ENCODE measurements around the gene HYAL1.
A peak's percentile ranks its signal among the peaks of the same experiment; 100 is the strongest.

Gene HYAL1

DNA sequence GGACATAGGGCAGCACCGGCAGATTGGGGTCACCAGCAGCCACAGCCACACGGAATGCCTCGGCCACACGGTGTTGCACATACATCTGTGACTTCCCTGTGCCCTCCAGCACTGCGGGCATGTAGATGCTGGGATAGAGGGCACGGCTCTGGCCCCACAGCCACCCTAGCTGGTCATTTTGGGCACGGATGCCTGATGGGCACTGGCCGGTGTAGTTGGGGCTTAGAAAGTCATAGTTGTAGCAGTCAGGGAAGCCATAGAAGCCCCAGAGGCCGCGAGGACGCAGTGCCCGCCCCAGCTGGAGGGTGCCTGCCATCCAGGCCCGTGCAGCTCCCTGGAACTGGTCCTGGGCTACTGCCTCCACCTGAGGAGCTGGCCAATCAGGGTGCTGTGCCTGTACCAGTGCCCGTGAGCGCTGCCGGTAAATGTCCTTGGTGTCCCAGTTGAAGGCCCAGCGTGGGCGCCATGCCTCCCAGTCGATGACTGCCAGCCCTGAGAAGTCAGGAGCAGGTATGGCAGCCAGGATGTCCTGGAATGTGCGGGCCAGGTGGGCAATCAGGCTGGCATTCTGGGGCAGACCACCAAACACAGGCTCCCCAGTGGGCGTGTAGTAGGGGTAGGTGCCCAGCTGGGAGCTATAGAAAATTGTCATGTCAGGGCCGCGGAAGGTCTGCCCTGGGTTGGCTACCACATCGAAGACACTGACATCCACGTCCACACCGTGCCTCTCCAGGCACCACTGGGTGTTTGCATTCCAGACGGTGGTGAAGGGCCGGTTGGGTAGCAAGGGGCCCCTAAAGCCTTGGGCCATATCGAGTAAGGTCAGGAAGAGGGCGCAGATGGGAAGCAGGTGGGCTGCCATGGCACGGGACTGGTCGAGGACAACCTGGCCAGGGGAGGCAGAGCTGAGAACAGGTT lies 1.0 kb downstream of the HYAL1 start:
- no peak for TF ChIP-seq ZFX (IDR thresholded peaks at IDR 0.05; ENCODE audit: borderline replicate concordance)
- TF ChIP-seq, protein P1, sequence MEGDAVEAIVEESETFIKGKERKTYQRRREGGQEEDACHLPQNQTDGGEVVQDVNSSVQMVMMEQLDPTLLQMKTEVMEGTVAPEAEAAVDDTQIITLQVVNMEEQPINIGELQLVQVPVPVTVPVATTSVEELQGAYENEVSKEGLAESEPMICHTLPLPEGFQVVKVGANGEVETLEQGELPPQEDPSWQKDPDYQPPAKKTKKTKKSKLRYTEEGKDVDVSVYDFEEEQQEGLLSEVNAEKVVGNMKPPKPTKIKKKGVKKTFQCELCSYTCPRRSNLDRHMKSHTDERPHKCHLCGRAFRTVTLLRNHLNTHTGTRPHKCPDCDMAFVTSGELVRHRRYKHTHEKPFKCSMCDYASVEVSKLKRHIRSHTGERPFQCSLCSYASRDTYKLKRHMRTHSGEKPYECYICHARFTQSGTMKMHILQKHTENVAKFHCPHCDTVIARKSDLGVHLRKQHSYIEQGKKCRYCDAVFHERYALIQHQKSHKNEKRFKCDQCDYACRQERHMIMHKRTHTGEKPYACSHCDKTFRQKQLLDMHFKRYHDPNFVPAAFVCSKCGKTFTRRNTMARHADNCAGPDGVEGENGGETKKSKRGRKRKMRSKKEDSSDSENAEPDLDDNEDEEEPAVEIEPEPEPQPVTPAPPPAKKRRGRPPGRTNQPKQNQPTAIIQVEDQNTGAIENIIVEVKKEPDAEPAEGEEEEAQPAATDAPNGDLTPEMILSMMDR (IDR thresholded peaks at IDR 0.05): no peak

DNA sequence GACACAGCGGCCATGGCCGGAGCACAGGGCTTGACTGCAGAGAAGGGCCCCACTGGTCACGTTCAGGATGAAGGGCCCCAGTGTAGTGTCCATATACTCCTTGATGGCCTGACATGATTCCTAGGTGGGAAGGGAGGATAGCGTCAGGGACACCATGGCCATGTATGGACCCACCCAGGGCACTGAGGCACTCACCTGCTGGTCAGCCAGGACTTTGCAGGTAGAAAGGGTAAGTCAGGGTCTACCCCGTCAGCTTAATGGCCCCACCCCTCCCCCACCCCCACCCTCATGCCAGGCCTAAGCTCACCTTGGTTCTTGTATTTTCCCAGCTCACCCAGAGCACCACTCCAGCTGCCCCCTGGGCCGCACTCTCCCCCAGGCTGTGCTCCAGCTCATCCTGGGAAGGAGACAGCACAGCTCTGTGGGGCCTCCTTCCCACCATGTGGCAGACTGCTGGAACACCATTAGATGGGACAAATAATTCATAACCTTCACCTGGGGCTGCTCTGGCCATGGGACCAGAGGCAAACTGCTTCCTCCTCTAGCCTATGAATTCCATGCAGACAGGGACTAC lies 2.6 kb downstream of the HYAL1 start:
- TF ChIP-seq, protein P1 (IDR thresholded peaks at IDR 0.05): no peak
- TF ChIP-seq ZFX (IDR thresholded peaks at IDR 0.05; ENCODE audit: borderline replicate concordance): no peak
- peak overlapping the region; percentile 96 for H3K27ac ChIP-seq

More for the DNA sequence above, 1.0 kb downstream of the HYAL1 start:
- peak overlapping the region; percentile 38; the same call in 1 of the 2 replicates for H3K27ac ChIP-seq

DNA sequence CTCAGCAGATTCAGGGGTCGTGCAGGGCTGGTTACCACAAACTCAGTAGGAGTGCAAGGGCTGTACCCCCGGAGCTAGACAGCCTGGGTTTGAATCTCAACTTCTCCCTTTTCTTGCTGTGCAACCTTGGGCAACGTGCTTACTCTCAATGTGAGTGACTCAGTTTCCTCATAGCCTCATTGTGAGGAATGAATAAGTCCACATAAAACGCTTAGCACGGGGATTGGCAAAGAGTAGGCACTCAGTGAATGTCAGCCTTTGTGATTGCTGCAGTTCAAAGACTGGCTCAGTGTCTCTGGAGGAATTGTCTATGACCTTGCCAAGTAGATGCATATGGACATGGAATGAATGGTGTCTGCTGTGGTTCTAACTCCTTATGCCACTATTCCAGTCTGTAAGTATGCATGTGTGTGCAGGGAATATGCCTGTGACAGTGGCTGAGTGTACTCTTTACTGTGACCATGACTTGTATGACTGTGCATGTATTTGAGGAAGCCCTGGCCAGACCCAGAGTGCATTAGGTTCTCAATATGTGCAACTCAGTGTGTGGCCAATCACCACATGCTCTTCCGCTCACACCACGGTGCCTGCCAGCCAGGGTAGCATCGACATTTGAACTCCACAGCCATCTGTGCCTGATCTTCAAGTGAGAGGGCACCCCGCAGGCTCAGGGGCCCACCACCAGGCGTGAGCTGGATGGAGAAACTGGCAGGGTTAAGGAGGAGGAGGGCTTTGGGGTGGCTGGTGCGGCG lies 3.3 kb downstream of the HYAL1 start:
- no peak for TF ChIP-seq ZFX (IDR thresholded peaks at IDR 0.05; ENCODE audit: borderline replicate concordance)
- TF ChIP-seq, protein P1 (IDR thresholded peaks at IDR 0.05): no peak
- peak overlapping the region; percentile 96 for H3K27ac ChIP-seq

DNA sequence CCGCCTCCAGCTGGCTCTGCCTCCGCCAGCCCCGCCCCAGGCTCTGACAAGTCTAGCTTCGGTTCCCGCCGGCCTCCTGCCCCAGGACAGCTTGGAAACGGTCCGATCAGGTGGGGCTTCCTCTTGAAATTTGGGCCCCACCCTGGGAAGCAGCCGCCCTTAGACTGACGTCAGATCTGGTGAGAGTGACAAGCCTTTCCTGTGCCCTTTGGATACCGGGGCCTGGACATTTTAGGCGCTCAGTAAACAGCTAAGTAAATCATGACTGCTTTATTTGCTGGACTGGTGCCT lies 3.8 kb downstream of the HYAL1 start:
- TF ChIP-seq ZFX (IDR thresholded peaks at IDR 0.05; ENCODE audit: borderline replicate concordance): no peak
- peak overlapping the region; percentile 96 for H3K27ac ChIP-seq

DNA sequence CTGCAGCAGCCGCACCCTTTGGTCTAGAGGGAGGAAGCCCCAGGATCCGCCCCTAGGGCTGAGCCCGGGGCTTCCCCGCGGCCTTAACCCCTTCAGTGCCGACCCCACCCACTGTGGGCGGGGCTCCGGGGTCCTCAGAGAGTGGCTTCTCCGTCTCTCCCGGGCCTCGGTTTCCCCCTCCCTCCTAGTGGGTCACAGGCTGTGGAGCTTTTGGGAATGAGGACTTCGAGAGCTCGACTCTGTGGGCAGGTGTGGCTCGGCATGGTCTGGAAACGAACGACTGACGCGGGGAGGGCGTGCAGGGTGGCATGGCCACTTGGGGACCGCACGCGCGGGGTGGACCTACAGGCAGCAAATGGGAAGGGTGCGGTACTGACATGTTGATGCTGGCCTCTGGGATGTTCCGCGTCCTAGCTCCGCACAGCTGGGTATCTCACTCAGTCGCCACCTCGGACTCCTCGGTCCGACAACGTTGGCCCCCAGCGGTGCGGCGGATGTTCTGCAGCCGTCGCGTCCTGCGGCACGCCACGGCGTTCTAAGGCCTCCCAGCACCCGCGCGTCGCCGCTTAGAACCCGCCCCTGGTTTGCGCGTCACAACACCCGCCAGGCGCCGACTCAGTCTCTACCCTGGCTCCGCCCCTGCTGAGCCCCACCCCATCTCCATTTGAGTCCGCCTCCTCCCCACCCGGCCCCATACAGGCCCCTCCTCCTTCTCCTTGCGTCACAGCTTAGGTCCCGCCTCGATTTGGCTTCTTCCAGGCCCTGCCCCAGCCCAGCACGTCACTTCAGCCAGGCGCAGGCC lies 4.3 kb downstream of the HYAL1 start, which contains the start of the genes HYAL3 and NAA80:
TSS of gene HYAL3 (minus strand) at position 570 of the 802 bp plus-strand sequence. CDS start 3,803 bp downstream, outside the sequence.
TSS of gene NAA80 (minus strand) at position 570 of the 802 bp plus-strand sequence. CDS start 1,942 bp downstream, outside the sequence.
- TF ChIP-seq ZFX (IDR thresholded peaks at IDR 0.05; ENCODE audit: borderline replicate concordance): no peak
- TF ChIP-seq, protein P1 (IDR thresholded peaks at IDR 0.05): peak; percentile 58

DNA sequence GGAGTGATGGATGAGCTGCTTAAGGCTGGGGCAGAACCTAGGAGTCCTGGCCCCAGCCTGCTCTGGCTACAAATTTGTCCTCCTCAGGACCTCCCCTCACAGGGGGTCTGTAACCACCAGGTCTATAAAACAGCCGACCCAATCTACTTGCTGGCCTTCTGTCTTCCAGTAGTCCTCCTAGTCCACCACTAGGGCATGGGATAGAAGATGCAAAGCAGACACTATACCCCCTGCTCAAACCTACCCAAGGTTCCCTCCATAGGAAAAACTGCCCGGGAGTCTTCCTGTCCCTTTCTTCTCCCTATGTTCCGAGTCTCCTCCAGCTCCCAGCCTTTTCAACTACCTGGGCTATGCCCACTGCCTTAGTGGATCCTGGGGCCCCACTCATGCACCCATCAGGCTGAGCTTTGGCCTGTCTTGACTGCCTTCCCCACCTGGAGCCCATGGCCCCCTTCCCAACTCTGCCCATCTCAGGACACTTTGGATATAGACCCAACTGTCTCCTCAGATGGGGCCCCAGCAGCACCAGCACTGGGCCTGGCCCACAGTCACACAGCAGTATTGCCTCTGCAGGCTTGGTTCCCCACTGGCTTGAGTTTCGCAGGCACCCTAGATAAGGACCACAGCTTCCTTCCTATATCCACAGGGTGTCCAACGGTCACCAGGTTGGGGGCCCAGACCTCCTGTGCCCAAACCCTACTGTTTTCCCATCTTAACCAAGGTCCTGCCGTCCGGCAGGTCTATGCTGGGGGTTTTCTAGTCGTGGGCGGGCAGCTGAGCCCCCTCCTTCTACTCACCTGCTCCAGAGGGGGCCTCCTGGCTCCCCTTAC lies 5.3 kb downstream of the HYAL1 start:
- TF ChIP-seq ZFX (IDR thresholded peaks at IDR 0.05; ENCODE audit: borderline replicate concordance): no peak
- TF ChIP-seq, protein P1 (IDR thresholded peaks at IDR 0.05): no peak

More for the DNA sequence above, 4.3 kb downstream of the HYAL1 start, which contains the start of the genes HYAL3 and NAA80:
- peak within 1 kb of the TSS; percentile 96 for H3K27ac ChIP-seq

More for the DNA sequence above, 5.3 kb downstream of the HYAL1 start:
- H3K27ac ChIP-seq: peak overlapping the region; percentile 96

All from 22Rv1 (cell line).